Measurements from ENCODE around the gene S100A13.

Gene S100A13

GRCh38 chr1:153629343-153629665 is 2.0 kb upstream of the S100A13 start:
- no peak for ATAC-seq
- TF ChIP-seq GLIS3 (CRISPR knock-in tag; IDR thresholded peaks at IDR 0.05) (no peak), BACH2 (CRISPR knock-in tag; IDR thresholded peaks at IDR 0.05; ENCODE audit: borderline replicate concordance) (no peak), ZFP30 (CRISPR knock-in tag; IDR thresholded peaks at IDR 0.05) (no peak), ARNTL (CRISPR knock-in tag; IDR thresholded peaks at IDR 0.05; ENCODE audit: borderline replicate concordance, low read depth) (no peak), CSDC2 (CRISPR knock-in tag; IDR thresholded peaks at IDR 0.05) (no peak), OSR1 (CRISPR knock-in tag; IDR thresholded peaks at IDR 0.05) (no peak), SNAI2 (CRISPR knock-in tag; IDR thresholded peaks at IDR 0.05) (no peak), ESRRG (CRISPR knock-in tag; IDR thresholded peaks at IDR 0.05) (no peak), ZFP3 (CRISPR knock-in tag; IDR thresholded peaks at IDR 0.05) (no peak), ISL1 (CRISPR knock-in tag; IDR thresholded peaks at IDR 0.05) (no peak), POU6F1 (CRISPR knock-in tag; IDR thresholded peaks at IDR 0.05; ENCODE audit: borderline replicate concordance, low read depth) (no peak), ZC3H10 (CRISPR knock-in tag; IDR thresholded peaks at IDR 0.05) (no peak), PPARA (CRISPR knock-in tag; IDR thresholded peaks at IDR 0.05; ENCODE audit: borderline replicate concordance) (no peak), TCF4 (CRISPR knock-in tag; IDR thresholded peaks at IDR 0.05; ENCODE audit: borderline replicate concordance) (no peak), TSHZ2 (CRISPR knock-in tag; IDR thresholded peaks at IDR 0.05) (no peak)
- TF ChIP-seq, protein P1, sequence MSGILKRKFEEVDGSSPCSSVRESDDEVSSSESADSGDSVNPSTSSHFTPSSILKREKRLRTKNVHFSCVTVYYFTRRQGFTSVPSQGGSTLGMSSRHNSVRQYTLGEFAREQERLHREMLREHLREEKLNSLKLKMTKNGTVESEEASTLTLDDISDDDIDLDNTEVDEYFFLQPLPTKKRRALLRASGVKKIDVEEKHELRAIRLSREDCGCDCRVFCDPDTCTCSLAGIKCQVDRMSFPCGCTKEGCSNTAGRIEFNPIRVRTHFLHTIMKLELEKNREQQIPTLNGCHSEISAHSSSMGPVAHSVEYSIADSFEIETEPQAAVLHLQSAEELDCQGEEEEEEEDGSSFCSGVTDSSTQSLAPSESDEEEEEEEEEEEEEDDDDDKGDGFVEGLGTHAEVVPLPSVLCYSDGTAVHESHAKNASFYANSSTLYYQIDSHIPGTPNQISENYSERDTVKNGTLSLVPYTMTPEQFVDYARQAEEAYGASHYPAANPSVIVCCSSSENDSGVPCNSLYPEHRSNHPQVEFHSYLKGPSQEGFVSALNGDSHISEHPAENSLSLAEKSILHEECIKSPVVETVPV (CRISPR knock-in tag; IDR thresholded peaks at IDR 0.05) = no peak
- TF ChIP-seq, protein P2, sequence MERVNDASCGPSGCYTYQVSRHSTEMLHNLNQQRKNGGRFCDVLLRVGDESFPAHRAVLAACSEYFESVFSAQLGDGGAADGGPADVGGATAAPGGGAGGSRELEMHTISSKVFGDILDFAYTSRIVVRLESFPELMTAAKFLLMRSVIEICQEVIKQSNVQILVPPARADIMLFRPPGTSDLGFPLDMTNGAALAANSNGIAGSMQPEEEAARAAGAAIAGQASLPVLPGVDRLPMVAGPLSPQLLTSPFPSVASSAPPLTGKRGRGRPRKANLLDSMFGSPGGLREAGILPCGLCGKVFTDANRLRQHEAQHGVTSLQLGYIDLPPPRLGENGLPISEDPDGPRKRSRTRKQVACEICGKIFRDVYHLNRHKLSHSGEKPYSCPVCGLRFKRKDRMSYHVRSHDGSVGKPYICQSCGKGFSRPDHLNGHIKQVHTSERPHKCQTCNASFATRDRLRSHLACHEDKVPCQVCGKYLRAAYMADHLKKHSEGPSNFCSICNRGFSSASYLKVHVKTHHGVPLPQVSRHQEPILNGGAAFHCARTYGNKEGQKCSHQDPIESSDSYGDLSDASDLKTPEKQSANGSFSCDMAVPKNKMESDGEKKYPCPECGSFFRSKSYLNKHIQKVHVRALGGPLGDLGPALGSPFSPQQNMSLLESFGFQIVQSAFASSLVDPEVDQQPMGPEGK (CRISPR knock-in tag; IDR thresholded peaks at IDR 0.05; ENCODE audit: borderline replicate concordance) = no peak
- TF ChIP-seq, protein P3, sequence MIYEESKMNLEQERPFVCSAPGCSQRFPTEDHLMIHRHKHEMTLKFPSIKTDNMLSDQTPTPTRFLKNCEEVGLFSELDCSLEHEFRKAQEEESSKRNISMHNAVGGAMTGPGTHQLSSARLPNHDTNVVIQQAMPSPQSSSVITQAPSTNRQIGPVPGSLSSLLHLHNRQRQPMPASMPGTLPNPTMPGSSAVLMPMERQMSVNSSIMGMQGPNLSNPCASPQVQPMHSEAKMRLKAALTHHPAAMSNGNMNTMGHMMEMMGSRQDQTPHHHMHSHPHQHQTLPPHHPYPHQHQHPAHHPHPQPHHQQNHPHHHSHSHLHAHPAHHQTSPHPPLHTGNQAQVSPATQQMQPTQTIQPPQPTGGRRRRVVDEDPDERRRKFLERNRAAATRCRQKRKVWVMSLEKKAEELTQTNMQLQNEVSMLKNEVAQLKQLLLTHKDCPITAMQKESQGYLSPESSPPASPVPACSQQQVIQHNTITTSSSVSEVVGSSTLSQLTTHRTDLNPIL (CRISPR knock-in tag; IDR thresholded peaks at IDR 0.05; ENCODE audit: low read depth) = no peak

GRCh38 chr1:153628638-153629342 is 1.5 kb upstream of the S100A13 start:
- TF ChIP-seq TCF4 (CRISPR knock-in tag; IDR thresholded peaks at IDR 0.05; ENCODE audit: borderline replicate concordance) (no peak), GLIS3 (CRISPR knock-in tag; IDR thresholded peaks at IDR 0.05) (no peak), POU6F1 (CRISPR knock-in tag; IDR thresholded peaks at IDR 0.05; ENCODE audit: borderline replicate concordance, low read depth) (no peak)
- TF ChIP-seq, protein P1 (CRISPR knock-in tag; IDR thresholded peaks at IDR 0.05) = no peak

More at GRCh38 chr1:153628638-153629342, 1.5 kb upstream of the S100A13 start:
- no peak for ATAC-seq
